CD4-positive, alpha-beta T cell treated with Interleukin-12 subunit alpha and Interleukin-12 subunit beta, for 1 hour (primary cell): Measurements from ENCODE around the gene SIK3.
"Not testable (repeated sequence)": the region's sequence is repeated elsewhere in the genome, so short reads cannot be mapped to it uniquely, and the experiment has no call there.

Experiments
- DNase-seq: peaks from one replicate; pipeline ENCODE4 v3.0.0-alpha.2; 2020

The SIK3 gene

GRCh38 chr11:117098269-117099232 lies at the start of gene SIK3:
SIK3 (minus strand) TSS chr11:117098428; CDS start chr11:117098415, 13 bp downstream.
- DNase-seq: peak; percentile 96

DNA sequence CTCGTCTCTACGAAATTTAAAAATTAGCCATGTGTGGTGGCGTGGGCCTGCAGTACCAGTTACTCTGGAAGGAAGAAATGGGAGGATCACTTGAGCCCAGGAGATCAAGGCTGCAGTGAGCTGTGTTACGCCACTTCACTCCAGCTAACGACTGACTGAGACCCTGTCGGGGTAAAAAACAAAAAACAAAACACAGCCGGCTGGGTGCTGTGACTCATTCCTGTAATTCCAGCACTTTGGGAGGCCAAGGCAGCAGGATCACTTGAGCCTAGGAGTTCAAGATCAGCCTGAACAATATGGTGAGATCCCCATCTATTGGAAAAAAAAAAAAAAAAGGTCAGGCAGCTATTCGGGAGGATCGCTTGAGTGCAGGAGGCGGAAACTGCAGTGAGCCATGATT lies 48.3 kb upstream of the SIK3 start:
- DNase-seq: no peak

DNA sequence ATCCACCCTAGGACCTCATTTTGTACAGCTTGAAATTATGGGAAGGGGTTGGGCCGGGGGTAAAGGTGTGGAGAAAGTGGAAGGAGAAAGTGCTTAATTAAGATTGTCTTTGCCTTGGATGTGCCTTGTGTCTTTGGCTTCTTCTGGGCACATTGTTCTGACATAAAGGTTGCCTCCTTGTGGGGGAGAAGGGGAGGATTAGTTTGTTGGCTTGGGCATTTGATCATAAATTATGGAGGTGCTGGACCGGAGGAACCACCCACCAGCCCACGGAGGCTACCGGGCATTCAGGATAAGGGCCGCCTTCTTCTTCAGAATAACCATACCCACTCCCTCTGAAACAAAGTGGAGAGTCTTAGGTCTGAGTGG lies 47.1 kb upstream of the SIK3 start:
- peak; percentile 29 for DNase-seq

GRCh38 chr11:117144477-117145392 lies 46.5 kb upstream of the SIK3 start:
- DNase-seq: peak; percentile 25

GRCh38 chr11:117143871-117144476 lies 45.7 kb upstream of the SIK3 start, which contains the start of gene PAFAH1B2:
PAFAH1B2 (plus strand) TSS chr11:117144287; CDS start chr11:117152448, 8,161 bp downstream.
- DNase-seq: peak; percentile 96

GRCh38 chr11:117143390-117143789 lies 45.2 kb upstream of the SIK3 start:
- DNase-seq: peak; percentile 30

- DNase-seq: not testable (repeated sequence)
These were observed 39.2 kb upstream of the SIK3 start for GRCh38 chr11:117137223-117138086.

DNA sequence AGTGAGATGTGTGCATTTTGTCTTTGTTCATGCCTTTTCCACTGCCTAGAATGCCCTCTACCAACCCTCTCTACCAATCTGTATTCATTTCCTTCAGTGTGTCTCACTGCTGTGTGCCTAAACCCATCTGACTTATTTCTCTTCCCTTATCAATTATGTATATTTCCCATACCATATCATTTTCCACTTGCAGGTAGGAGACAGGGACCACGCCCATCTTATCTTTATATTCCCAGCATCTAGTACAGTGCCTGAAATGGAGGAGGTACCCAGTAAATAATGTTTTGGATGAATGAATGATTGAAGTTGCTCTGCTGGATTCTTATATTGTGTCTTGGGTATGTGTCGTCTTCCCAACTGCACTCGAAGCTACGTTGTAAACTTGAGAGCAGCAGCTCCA lies 36.8 kb upstream of the SIK3 start:
- not testable (repeated sequence) for DNase-seq

DNA sequence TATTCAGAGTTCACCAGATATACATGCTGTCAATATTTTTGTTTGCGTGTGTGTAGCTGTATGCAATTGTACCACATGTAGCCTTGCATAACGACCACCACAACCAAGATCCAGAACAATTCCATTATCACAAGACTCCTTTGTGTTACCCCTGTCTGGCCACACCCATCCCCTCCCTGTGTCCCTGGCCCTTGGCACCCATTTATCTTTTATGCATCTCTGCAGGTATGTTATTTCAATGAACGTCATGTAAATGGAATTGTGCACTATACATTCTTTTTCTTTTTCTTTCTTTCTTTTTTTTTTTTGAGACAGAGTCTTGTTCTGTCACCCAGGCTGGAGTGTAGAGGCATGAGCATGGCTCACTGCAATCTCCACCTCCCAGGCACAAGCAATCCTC lies 36.2 kb upstream of the SIK3 start:
- DNase-seq: no peak

- DNase-seq: no peak
These were observed 32.7 kb upstream of the SIK3 start for GRCh38 chr11:117130879-117131278.

- DNase-seq: not testable (repeated sequence)
These were observed 32.2 kb upstream of the SIK3 start for GRCh38 chr11:117130396-117130795.

DNA sequence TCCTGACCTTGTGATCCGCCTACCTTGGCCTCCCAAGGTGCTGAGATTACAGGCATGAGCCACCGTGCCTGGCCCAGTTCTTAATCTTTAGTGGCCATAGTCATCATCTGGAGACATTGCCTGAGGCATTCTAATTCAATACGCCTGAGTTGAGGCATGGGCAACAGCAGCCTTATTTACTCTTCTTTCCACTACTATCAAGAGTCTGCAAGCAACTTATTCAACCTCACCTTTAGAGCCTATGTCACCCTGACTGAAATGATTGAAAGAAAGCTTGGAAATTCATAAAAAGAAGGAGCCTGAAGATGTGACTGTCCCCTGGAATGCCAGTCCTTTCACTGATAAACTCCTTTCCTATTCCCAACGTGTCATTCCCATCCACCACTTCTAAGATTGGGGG lies 30.1 kb upstream of the SIK3 start:
- no peak for DNase-seq

DNA sequence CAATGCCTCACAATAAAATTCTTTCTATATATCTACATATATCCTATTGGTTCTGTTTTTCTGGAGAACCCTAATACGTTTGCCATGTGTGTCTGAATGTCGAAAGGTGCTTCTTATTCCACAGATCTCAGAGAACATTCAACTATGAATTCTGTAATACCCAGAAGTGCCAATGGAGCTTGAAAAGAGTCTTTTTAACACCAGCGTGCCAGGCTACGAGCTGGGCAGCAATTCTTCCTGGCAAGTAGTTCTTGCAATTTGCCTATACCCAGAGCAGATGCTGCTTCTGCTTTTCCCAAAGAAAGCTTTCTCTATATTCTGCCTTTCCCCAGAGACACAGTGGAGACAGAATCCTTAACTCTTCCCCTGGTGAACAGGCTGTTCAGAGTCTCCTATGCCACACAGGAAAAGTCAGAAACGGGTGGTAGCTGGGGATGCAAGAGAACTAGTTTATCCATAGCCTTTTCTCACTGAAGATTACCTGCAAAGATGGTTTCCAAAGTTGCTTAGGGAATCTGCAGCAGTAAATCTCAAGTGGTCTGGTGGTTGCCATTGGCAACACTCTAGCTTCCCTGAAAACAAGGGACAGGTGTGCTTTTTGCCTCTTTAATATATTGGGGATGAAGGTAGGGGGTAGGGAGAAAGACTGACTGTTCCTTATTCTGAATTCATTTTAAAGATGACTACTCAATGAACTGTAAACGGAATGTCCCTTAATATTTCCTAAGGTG lies 29.1 kb upstream of the SIK3 start:
- no peak for DNase-seq

GRCh38 chr11:117126223-117126965 lies 28.2 kb upstream of the SIK3 start:
- DNase-seq: no peak

GRCh38 chr11:117122556-117122955 lies 24.3 kb upstream of the SIK3 start:
- DNase-seq: no peak

GRCh38 chr11:117121176-117121575 lies 22.9 kb upstream of the SIK3 start:
- no peak for DNase-seq

DNA sequence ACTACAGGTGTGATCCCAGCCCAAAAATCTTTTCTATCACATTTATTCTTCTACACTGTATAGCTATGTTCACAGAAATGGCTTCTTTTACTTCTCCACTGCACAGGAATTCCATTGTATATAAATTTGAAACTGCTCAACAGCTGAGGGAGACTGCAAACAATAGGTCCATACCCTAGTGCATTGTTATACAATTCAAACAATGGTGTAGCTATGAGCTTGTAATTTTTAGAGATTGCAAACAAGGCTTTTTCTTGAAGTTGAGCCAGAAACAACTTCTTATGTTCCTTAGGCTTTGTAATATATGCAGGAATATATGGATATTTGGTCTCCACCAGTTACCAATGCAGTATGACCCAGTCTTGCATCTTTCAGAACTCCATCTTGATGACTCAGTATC lies 19.5 kb upstream of the SIK3 start:
- DNase-seq: no peak

DNA sequence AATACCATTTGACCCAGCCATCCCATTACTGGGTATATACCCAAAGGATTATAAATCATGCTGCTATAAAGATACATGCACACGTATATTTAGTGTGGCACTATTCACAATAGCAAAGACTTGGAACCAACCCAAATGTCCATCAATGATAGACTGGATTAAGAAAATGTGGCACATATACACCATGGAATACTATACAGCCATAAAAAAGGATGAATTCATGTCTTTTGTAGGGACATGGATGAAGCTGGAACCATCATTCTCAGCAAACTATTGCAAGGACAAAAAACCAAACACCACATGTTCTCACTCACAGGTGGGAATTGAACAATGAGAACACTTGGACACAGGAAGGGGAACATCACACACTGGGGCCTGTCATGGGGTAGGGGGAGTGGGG lies 14.7 kb upstream of the SIK3 start:
- DNase-seq: not testable (repeated sequence)

GRCh38 chr11:117112497-117112896 lies 14.3 kb upstream of the SIK3 start:
- not testable (repeated sequence) for DNase-seq

DNA sequence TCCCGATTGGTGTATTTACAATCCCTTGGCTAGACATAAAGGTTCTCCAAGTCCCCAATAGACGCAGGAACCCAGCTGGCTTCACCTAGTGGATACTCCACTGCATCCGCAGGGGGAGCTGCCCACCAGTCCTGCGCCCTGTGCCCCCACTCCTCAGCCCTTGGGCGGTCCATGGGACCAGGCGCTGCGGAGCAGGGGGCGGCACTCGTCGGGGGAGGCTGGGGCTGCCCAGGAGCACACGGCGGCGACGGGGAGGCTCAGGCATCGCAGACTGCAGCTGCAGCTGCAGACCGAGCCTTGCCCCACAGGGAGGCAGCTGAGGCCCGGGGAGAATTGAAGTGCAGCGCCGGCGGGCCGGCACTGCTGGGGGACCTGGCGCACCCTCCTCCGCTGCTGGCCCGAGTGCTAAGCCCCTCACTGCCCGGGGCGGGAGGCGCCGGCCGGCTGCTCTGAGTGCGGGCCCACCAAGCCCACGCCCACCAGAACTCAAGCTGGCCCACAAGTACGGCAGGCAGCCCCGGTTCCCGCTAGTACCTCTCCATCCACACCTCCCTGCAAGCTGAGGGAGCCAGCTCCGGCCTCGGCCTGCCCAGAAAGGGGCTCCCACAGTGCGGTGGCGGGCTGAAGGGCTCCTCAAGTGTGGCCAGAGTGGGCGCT lies 12.2 kb upstream of the SIK3 start:
- no peak for DNase-seq
